Measurements from ENCODE around the gene HMCN2. TPM values are rescaled to one million over a fixed set of nuclear protein-coding genes. Genes with fewer than 3 reads are reported as not detected.

The HMCN2 gene
- total and polyA plus RNA-seq, 2 experiments from 2014 or later = not detected

DNA sequence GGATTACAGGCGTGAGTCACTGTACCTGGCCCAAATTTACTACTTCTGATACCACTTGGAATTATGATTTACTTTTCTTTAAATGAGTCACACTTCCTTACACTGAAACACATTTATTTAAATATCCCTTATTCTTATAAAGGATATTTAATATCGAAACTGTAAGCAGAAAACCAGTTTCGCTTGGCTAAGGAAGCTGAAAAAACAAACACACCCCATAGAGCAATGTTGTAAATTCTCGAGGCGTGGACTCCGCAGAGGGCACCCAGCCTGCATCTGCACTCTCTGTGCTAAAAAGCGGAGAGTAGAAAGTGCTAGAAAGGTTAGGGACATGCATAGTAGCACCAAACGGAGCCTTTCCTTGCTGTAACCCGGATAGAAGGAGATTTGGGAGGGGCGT is 86.5 kb downstream of the HMCN2 start:
- H3K36me3 ChIP-seq (ENCODE audit: low read depth) = no peaks in the 10 kb centered on the region
- H4K20me1 ChIP-seq (ENCODE audit: insufficient read depth) = no peaks in the 10 kb centered on the region
- H3K4me1 ChIP-seq (ENCODE audit: insufficient read depth) = no peaks in the 10 kb centered on the region
- WGBS, 2 experiments (ENCODE audit: low coverage in 1 of 2, low lambda C conversion rate in 2 of 2, missing lambda C conversion rate in 2 of 2) = 80 to 81% methylated on average over 10 of the region's 10 CpGs
- H3F3A ChIP-seq (ENCODE audit: insufficient read depth) = no peaks in the 10 kb centered on the region
- TF ChIP-seq EZH2phosphoT487 (IDR thresholded peaks at IDR 0.05; ENCODE audit: insufficient read depth, low read depth) (no peak), EZH2 (IDR thresholded peaks at IDR 0.05; ENCODE audit: insufficient read depth, poor library complexity, severe bottlenecking) (no peak)
- H2AFZ ChIP-seq = no peak overlapping the region
- no peak for DNase-seq
- no peaks in the 10 kb centered on the region; the same call in 1 of the 2 replicates for H3K27me3 ChIP-seq (replicated peaks; ENCODE audit: insufficient read depth)
- H3K4me3 ChIP-seq = no peak overlapping the region
- in situ Hi-C loops (cut with MboI) = no loop called here
- H3K9me2 ChIP-seq (ENCODE audit: insufficient read depth) = no peaks in the 10 kb centered on the region
- no peak overlapping the region for H3K4me2 ChIP-seq (ENCODE audit: unreplicated experiment)
- no peak overlapping the region for H3K9ac ChIP-seq
- H3K27ac ChIP-seq = no peak overlapping the region
- no peaks in the 10 kb centered on the region for H3K9me3 ChIP-seq (ENCODE audit: low read depth)
- no peaks in the 10 kb centered on the region for H3K79me2 ChIP-seq (ENCODE audit: insufficient read depth)

DNA sequence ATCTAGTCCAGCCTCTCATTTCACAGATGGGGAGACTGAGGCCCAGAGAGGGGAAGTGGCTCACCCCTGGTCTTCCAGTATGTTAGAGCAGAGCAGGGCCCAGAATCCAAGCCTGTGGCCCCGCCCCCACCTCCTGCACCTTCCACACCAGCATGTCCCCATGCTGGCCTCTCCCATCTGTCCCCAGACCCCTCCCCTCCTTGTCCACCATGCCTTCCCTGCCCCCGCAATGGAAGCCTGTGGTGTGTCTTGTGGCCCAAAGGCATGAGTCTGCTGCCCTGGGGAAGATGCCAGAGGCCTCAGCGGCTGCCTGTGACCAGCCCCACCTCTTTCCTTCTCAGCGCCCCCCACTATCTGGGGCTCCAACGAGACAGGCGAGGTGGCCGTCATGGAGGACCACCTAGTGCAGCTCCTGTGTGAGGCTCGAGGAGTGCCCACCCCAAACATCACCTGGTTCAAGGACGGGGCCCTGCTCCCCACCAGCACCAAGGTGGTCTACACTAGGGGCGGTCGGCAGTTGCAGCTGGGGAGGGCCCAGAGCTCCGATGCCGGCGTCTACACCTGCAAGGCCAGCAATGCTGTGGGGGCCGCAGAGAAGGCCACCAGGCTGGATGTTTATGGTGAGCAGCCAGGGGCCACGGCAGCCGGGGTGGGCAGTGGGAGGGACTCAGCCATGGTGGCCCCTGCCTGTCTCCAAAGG is 87.2 kb downstream of the HMCN2 start:
- in situ Hi-C loops (cut with MboI) = no loop called here
- H3K9me3 ChIP-seq (ENCODE audit: low read depth) = no peaks in the 10 kb centered on the region
- TF ChIP-seq EZH2 (IDR thresholded peaks at IDR 0.05; ENCODE audit: insufficient read depth, poor library complexity, severe bottlenecking) (no peak), EZH2phosphoT487 (IDR thresholded peaks at IDR 0.05; ENCODE audit: insufficient read depth, low read depth) (no peak)
- no peaks in the 10 kb centered on the region for H3F3A ChIP-seq (ENCODE audit: insufficient read depth)
- H3K27ac ChIP-seq = no peak overlapping the region
- H3K27me3 ChIP-seq (replicated peaks; ENCODE audit: insufficient read depth) = no peaks in the 10 kb centered on the region; the same call in 1 of the 2 replicates
- no peak overlapping the region for H3K4me2 ChIP-seq (ENCODE audit: unreplicated experiment)
- 71 to 74% methylated on average over 16 to 17 of the region's 17 CpGs for WGBS, 2 experiments (ENCODE audit: low coverage in 1 of 2, low lambda C conversion rate in 2 of 2, missing lambda C conversion rate in 2 of 2)
- H3K9ac ChIP-seq = no peak overlapping the region
- no peak overlapping the region for H3K4me3 ChIP-seq
- no peak for DNase-seq
- no peaks in the 10 kb centered on the region for H3K9me2 ChIP-seq (ENCODE audit: insufficient read depth)
- no peaks in the 10 kb centered on the region for H3K4me1 ChIP-seq (ENCODE audit: insufficient read depth)
- H2AFZ ChIP-seq = no peak overlapping the region
- no peaks in the 10 kb centered on the region for H3K79me2 ChIP-seq (ENCODE audit: insufficient read depth)
- no peaks in the 10 kb centered on the region for H3K36me3 ChIP-seq (ENCODE audit: low read depth)
- H4K20me1 ChIP-seq (ENCODE audit: insufficient read depth) = no peaks in the 10 kb centered on the region

DNA sequence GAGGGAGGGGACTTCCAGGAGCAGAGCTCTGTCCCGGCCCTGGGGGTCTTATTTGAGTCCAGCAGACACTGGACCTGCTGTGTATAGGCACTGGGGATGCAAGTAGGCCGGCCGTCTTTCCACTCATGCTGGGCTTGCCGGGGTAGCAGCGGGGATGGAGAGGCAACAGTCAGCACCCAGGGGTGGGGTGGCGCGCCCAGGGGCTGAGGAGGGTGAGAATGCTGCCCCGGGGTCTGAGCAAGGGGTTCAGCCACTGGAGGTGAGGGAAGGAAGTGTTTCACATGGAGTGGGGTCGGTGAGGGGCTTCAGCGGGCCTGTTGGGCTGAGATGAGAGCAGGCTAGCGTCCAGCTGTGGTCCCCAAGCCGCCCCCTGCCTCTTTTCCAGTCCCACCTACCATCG is 88.8 kb downstream of the HMCN2 start:
- no peaks in the 10 kb centered on the region for H3K9me3 ChIP-seq (ENCODE audit: low read depth)
- no peaks in the 10 kb centered on the region for H4K20me1 ChIP-seq (ENCODE audit: insufficient read depth)
- no peak overlapping the region for H3K27ac ChIP-seq
- no peaks in the 10 kb centered on the region for H3F3A ChIP-seq (ENCODE audit: insufficient read depth)
- no peak for TF ChIP-seq EZH2phosphoT487 (IDR thresholded peaks at IDR 0.05; ENCODE audit: insufficient read depth, low read depth)
- TF ChIP-seq EZH2 (IDR thresholded peaks at IDR 0.05; ENCODE audit: insufficient read depth, poor library complexity, severe bottlenecking) = no peak
- no peaks in the 10 kb centered on the region for H3K27me3 ChIP-seq (replicated peaks; ENCODE audit: insufficient read depth)
- no peaks in the 10 kb centered on the region for H3K79me2 ChIP-seq (ENCODE audit: insufficient read depth)
- no peak overlapping the region for H3K9ac ChIP-seq
- no peak for DNase-seq
- no peaks in the 10 kb centered on the region for H3K36me3 ChIP-seq (ENCODE audit: low read depth)
- 57 to 67% methylated on average over 9 to 11 of the region's 13 CpGs for WGBS, 2 experiments (ENCODE audit: low coverage in 1 of 2, low lambda C conversion rate in 2 of 2, missing lambda C conversion rate in 2 of 2)
- H3K4me2 ChIP-seq (ENCODE audit: unreplicated experiment) = no peak overlapping the region
- in situ Hi-C loops (cut with MboI) = no loop called here
- H3K4me3 ChIP-seq = no peak overlapping the region
- H3K4me1 ChIP-seq (ENCODE audit: insufficient read depth) = no peaks in the 10 kb centered on the region
- no peak overlapping the region for H2AFZ ChIP-seq
- H3K9me2 ChIP-seq (ENCODE audit: insufficient read depth) = no peaks in the 10 kb centered on the region

- H3K4me2 ChIP-seq (ENCODE audit: unreplicated experiment) = no peak overlapping the region
- H3K4me3 ChIP-seq = no peak overlapping the region
- H3K79me2 ChIP-seq (ENCODE audit: insufficient read depth) = no peaks in the 10 kb centered on the region
- H3K4me1 ChIP-seq (ENCODE audit: insufficient read depth) = no peaks in the 10 kb centered on the region
- DNase-seq = no peak
- H3K27me3 ChIP-seq (replicated peaks; ENCODE audit: insufficient read depth) = no peaks in the 10 kb centered on the region
- no peak for TF ChIP-seq EZH2 (IDR thresholded peaks at IDR 0.05; ENCODE audit: insufficient read depth, poor library complexity, severe bottlenecking)
- no peak for TF ChIP-seq EZH2phosphoT487 (IDR thresholded peaks at IDR 0.05; ENCODE audit: insufficient read depth, low read depth)
- H2AFZ ChIP-seq = no peak overlapping the region
- no peaks in the 10 kb centered on the region for H4K20me1 ChIP-seq (ENCODE audit: insufficient read depth)
- 70 to 80% methylated on average over 18 of the region's 18 CpGs for WGBS, 2 experiments (ENCODE audit: low coverage in 1 of 2, low lambda C conversion rate in 2 of 2, missing lambda C conversion rate in 2 of 2)
- H3F3A ChIP-seq (ENCODE audit: insufficient read depth) = no peaks in the 10 kb centered on the region
- no peaks in the 10 kb centered on the region for H3K9me2 ChIP-seq (ENCODE audit: insufficient read depth)
- in situ Hi-C loops (cut with MboI) = no loop called here
- H3K27ac ChIP-seq = no peak overlapping the region
- no peaks in the 10 kb centered on the region for H3K36me3 ChIP-seq (ENCODE audit: low read depth)
- no peaks in the 10 kb centered on the region for H3K9me3 ChIP-seq (ENCODE audit: low read depth)
- H3K9ac ChIP-seq = no peak overlapping the region
Measured at GRCh38 chr9:130354806-130355205, 89.2 kb downstream of the HMCN2 start.

Data from GM23248 (cell line).